A673 (cell line): Measurements from ENCODE around the gene BACE2. TPM values are rescaled to one million over a fixed set of nuclear protein-coding genes. Genes with fewer than 3 reads are reported as not detected.

ENCODE experiments used
- BruUV-seq: library from RNA; stranded (reverse); fragments of 400-500 nt; replicated peaks from 2 replicates; lab custom pipeline; 2021; lab: Mats Ljungman, UMichigan
- CTCF ChIA-PET: fragments of 300-600 bp; sonication (Branson Sonifier 250); formaldehyde crosslinking; loops from one replicate; lab custom pipeline; 2022; ENCODE audit warnings: antibody characterized with exemption; lab: Charles Lee
- POLR2A ChIA-PET: fragments of 300-600 bp; sonication (Branson Sonifier 250); formaldehyde crosslinking; loops from one replicate; lab custom pipeline; 2022; ENCODE audit warnings: antibody characterized with exemption; ENCODE audit not compliant: low non-redundant PET; lab: Charles Lee
- DNase-seq: peaks from one replicate; pipeline ENCODE4 v3.0.0-alpha.2; 2015; ENCODE audit warnings: low spot score
- H3K27ac ChIP-seq: fragments of 200-600 bp; sonication (generic); 2 replicates; pipeline ENCODE4 v1.5.1; 2016; ENCODE audit warnings: mixed run types, low read depth, mild to moderate bottlenecking, mixed read lengths, antibody characterized with exemption, low read length; ENCODE audit not compliant: poor library complexity, severe bottlenecking
- H3K27me3 ChIP-seq: fragments of 200-600 bp; sonication (generic); replicated peaks from 2 replicates; pipeline ENCODE4 v1.6.1; 2017; ENCODE audit warnings: mixed run types, low read depth, mild to moderate bottlenecking, mixed read lengths, antibody characterized with exemption, low read length; ENCODE audit not compliant: insufficient read depth, poor library complexity
- H3K36me3 ChIP-seq: fragments of 200-600 bp; sonication (generic); 2 replicates; pipeline ENCODE4 v1.6.1; 2016; ENCODE audit warnings: mixed run types, mild to moderate bottlenecking, mixed read lengths, antibody characterized with exemption, low read length; ENCODE audit not compliant: insufficient read depth, poor library complexity, severe bottlenecking
- H3K4me1 ChIP-seq: fragments of 200-600 bp; sonication (generic); 2 replicates; pipeline ENCODE4 v1.6.1; 2017; ENCODE audit warnings: mixed run types, mild to moderate bottlenecking, mixed read lengths, antibody characterized with exemption, low read length; ENCODE audit not compliant: insufficient read depth, poor library complexity, severe bottlenecking
- H3K4me3 ChIP-seq: fragments of 200-600 bp; sonication (generic); 2 replicates; pipeline ENCODE4 v1.5.1; 2016; ENCODE audit warnings: low read depth, mixed run types, mild to moderate bottlenecking, mixed read lengths, low read length; ENCODE audit not compliant: poor library complexity, severe bottlenecking
- H3K9me3 ChIP-seq: fragments of 200-600 bp; sonication (generic); 2 replicates; pipeline ENCODE4 v1.6.1; 2016; ENCODE audit warnings: mixed run types, low read depth, mild to moderate bottlenecking, mixed read lengths, antibody characterized with exemption, low read length; ENCODE audit not compliant: poor library complexity, severe bottlenecking
- EZH2 ChIP-seq: fragments of 200-600 bp; sonication (generic); IDR thresholded peaks from 2 replicates; pipeline ENCODE4 v1.6.1; 2017; ENCODE audit warnings: borderline replicate concordance, low read depth, mild to moderate bottlenecking, mixed read lengths, antibody characterized with exemption, low read length; ENCODE audit not compliant: poor library complexity, severe bottlenecking
- intact Hi-C: fragments of 100-400 bp; cut with micrococcal nuclease; formaldehyde crosslinking; loops from one replicate; pipeline ENCODE4 v1.10.0; 2022; ENCODE audit not compliant: unreplicated experiment
- total RNA-seq: library from RNA; stranded (reverse); gene quantifications from 2 replicates; pipeline ENCODE4 v1.2.3, GENCODE V29; 2021
- TF ChIP-seq, protein P1 (sequence below): fragments of 300-800, 200-600 bp; sonication (generic); conservative IDR thresholded peaks from 2 replicates; pipeline ENCODE4 v1.5.1; 2017; ENCODE audit warnings: low read depth, mild to moderate bottlenecking, antibody characterized with exemption, low read length, moderate library complexity, mixed read lengths

BACE2 gene
- total RNA-seq, 1 experiment from 2014 or later = 6.9 TPM

DNA sequence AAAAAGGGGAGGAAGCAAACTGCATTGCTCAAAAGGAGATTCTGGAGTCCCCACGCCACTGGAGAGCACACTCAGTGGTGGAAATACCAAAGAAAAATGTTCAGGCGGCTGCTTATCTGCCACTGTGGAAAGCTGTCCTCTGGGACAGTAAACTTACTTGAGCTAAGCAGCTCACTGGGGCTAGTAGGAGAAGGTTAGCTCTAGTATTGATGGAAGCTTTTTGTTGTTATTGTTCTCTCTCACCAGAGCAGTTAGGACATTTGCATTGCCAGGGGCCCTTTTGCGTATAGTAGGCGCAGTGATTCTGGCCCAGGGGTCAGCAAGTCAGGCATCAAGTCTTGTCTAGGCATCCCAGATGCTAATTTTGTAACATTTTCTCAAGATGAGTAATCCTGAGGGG is 15.6 kb downstream of the BACE2 start:
- no peaks in the 10 kb centered on the region for H3K27me3 ChIP-seq
- no peak for DNase-seq
- no peaks in the 10 kb centered on the region for H3K36me3 ChIP-seq
- POLR2A ChIA-PET = no interaction called here
- no peak overlapping the region for H3K4me3 ChIP-seq
- BruUV-seq = no TSS peak
- CTCF ChIA-PET = no interaction called here
- TF ChIP-seq, protein P1, sequence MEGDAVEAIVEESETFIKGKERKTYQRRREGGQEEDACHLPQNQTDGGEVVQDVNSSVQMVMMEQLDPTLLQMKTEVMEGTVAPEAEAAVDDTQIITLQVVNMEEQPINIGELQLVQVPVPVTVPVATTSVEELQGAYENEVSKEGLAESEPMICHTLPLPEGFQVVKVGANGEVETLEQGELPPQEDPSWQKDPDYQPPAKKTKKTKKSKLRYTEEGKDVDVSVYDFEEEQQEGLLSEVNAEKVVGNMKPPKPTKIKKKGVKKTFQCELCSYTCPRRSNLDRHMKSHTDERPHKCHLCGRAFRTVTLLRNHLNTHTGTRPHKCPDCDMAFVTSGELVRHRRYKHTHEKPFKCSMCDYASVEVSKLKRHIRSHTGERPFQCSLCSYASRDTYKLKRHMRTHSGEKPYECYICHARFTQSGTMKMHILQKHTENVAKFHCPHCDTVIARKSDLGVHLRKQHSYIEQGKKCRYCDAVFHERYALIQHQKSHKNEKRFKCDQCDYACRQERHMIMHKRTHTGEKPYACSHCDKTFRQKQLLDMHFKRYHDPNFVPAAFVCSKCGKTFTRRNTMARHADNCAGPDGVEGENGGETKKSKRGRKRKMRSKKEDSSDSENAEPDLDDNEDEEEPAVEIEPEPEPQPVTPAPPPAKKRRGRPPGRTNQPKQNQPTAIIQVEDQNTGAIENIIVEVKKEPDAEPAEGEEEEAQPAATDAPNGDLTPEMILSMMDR = no peak
- no peak for TF ChIP-seq EZH2
- H3K4me1 ChIP-seq = no peaks in the 10 kb centered on the region
- no peaks in the 10 kb centered on the region for H3K9me3 ChIP-seq
- no peak overlapping the region for H3K27ac ChIP-seq
- intact Hi-C loops = no loop called here

DNA sequence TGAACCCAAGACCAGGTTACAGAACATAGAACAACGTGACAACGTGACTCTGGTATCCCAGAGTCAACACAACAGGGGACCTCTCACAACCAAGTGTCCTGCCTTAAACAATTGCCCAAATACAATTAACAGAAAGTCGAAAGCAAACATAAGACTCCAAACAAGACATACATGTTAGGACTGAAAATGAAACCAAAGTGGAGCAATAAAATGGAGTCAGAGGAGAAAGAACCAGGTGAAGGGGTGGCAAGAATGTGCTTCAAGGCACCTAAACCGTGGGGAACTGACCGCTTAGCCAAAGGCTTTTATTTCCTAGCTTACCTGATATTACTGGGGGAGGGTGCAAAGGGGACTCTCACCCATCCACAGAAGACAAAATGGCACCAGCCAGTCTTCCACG is 17.8 kb downstream of the BACE2 start:
- TF ChIP-seq, protein P1 = no peak
- TF ChIP-seq EZH2 = no peak
- BruUV-seq = no TSS peak
- peaks cover 7% of the 10 kb centered on the region for H3K9me3 ChIP-seq
- no peaks in the 10 kb centered on the region for H3K27me3 ChIP-seq
- H3K36me3 ChIP-seq = no peaks in the 10 kb centered on the region
- no peaks in the 10 kb centered on the region for H3K4me1 ChIP-seq
- H3K4me3 ChIP-seq = no peak overlapping the region
- intact Hi-C loops = no loop called here
- H3K27ac ChIP-seq = no peak overlapping the region
- ChIA-PET POLR2A (no interaction called here), CTCF (no interaction called here)
- no peak for DNase-seq

DNA sequence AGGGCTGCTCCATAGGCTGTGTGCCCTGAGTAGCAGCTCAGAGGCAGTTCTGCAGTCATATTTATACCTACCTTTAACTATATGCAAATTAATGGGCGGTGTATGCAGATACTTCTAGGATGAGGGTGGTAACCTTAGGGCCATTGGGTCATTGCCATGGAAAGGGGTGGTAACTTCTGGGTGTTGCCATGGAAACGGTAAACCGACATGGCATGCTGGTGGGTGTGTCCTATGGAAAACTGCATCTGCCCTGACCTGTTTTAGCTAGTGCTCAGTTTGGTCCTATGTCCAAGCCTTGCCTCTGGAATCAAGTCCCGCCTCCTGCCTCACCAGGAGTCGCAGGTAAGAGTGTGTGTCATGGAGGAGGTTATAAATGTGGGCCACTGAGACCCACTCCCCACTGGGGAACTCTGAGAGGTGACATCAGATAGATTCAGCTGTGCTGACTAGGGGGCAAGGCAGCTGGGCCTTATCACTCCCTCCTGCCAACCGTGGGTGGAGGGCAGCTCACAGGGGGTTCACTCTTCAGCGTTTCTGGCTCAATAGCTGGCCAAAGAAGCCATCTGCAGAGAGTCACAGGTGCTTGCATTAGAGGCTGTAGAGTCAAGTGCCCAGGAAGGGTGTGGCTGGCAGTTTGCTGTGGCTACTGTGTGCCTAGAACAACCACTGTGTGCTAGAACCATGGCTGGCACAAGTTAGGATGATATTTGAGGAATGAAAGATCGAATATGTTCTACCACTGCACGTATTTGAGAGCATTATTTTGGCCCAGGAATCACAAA is 19.0 kb downstream of the BACE2 start:
- ChIA-PET CTCF (no interaction called here), POLR2A (no interaction called here)
- intact Hi-C loops = no loop called here
- no peak overlapping the region for H3K4me3 ChIP-seq
- BruUV-seq = no TSS peak
- H3K27me3 ChIP-seq = no peaks in the 10 kb centered on the region
- no peak for DNase-seq
- H3K36me3 ChIP-seq = no peaks in the 10 kb centered on the region
- no peak overlapping the region for H3K27ac ChIP-seq
- H3K4me1 ChIP-seq = no peaks in the 10 kb centered on the region
- H3K9me3 ChIP-seq = peaks cover 7% of the 10 kb centered on the region
- no peak for TF ChIP-seq EZH2
- TF ChIP-seq, protein P1 = no peak
